Medulla oblongata (tissue), 1 donor: ENCODE results near the gene CDK19.
"Not testable (repeated sequence)": the region's sequence is repeated elsewhere in the genome, so short reads cannot be mapped to it uniquely, and the experiment has no call there.

Source experiments
- DNase-seq: peaks from one replicate; pipeline ENCODE4 v3.0.0-alpha.2; 2015; ENCODE audit errors: extremely low spot score

Gene CDK19

GRCh38 chr6:110622912-110623578, 192.2 kb downstream of the CDK19 start:
- no peak for DNase-seq

- DNase-seq = no peak
These were observed 194.2 kb downstream of the CDK19 start for GRCh38 chr6:110621061-110621460.

- no peak for DNase-seq
These were observed 195.2 kb downstream of the CDK19 start for GRCh38 chr6:110620065-110620464.

- DNase-seq = no peak
These were observed 195.9 kb downstream of the CDK19 start for GRCh38 chr6:110619275-110619908.

GRCh38 chr6:110618591-110619267, 196.5 kb downstream of the CDK19 start:
- DNase-seq = peak; percentile 60

- DNase-seq = no peak
These were observed 198.2 kb downstream of the CDK19 start for GRCh38 chr6:110617057-110617456.

GRCh38 chr6:110615722-110616121, 199.5 kb downstream of the CDK19 start:
- DNase-seq = no peak

GRCh38 chr6:110614586-110614985, 200.7 kb downstream of the CDK19 start:
- no peak for DNase-seq

- DNase-seq = no peak
These were observed 201.2 kb downstream of the CDK19 start for GRCh38 chr6:110614106-110614505.

GRCh38 chr6:110613356-110613755, 201.9 kb downstream of the CDK19 start:
- DNase-seq = no peak

GRCh38 chr6:110612298-110612697, 203.0 kb downstream of the CDK19 start:
- DNase-seq = no peak

GRCh38 chr6:110609101-110609500, 206.2 kb downstream of the CDK19 start:
- peak; percentile 51 for DNase-seq

GRCh38 chr6:110608151-110608550, 207.1 kb downstream of the CDK19 start:
- no peak for DNase-seq

- DNase-seq = no peak
These were observed 209.1 kb downstream of the CDK19 start for GRCh38 chr6:110606151-110606550.

- DNase-seq = not testable (repeated sequence)
These were observed 214.6 kb downstream of the CDK19 start for GRCh38 chr6:110600640-110601039.

GRCh38 chr6:110597761-110598160, 217.5 kb downstream of the CDK19 start:
- DNase-seq = no peak

- DNase-seq = no peak
These were observed 218.9 kb downstream of the CDK19 start for GRCh38 chr6:110596354-110596753.

- DNase-seq = no peak
These were observed 220.2 kb downstream of the CDK19 start for GRCh38 chr6:110595112-110595511.

GRCh38 chr6:110593637-110594036, 221.6 kb downstream of the CDK19 start:
- DNase-seq = no peak

GRCh38 chr6:110592765-110593164, 222.5 kb downstream of the CDK19 start:
- DNase-seq = no peak

- DNase-seq = no peak
These were observed 224.4 kb downstream of the CDK19 start for GRCh38 chr6:110590821-110591351.

GRCh38 chr6:110589865-110590513, 225.3 kb downstream of the CDK19 start:
- no peak for DNase-seq
